Measurements from ENCODE around the gene SKOR1.

DNA sequence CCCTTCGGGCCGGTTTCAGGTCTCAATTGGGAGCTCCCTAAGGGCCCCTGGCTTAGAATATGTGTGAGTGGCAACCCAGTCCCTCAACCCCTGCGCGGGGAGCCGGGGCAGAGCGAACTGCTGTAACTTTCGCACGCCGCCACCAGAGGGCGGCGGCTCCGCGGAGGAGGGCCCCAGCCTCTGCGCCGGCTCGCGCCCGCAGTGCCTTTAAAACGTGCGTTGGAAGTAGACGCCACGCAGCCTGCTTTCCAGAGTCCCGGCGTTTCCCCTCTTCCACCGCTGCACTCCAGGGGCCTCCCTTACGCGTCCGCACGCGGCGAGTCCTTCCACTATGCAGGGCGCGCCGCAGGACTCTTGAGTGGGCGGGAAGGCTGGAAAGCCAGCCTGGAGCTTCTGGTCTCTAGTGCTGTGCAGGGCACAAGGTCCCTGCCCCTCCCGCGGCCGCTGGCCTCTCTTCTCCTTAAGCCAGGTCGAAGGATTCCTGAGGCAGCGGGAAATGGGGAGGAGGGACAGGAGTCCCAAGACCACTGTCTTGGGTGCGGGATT, 38.2 kb downstream of the SKOR1 start:
- no peak for TF ChIP-seq EZH2 (IDR thresholded peaks at IDR 0.05; ENCODE audit: insufficient read depth, poor library complexity, severe bottlenecking)
- TF ChIP-seq EZH2phosphoT487 (IDR thresholded peaks at IDR 0.05; ENCODE audit: insufficient read depth, low read depth), result no peak

Data from GM23248 (cell line).